GM10248 (cell line): Measurements from ENCODE around the gene SYT3.

Experiments used
- CTCF ChIA-PET: fragments of 300-600 bp; sonication (Branson Sonifier 250); formaldehyde crosslinking; extraction: SDS; loops from one replicate; lab custom pipeline; 2021; ENCODE audit warnings: antibody characterized with exemption; lab: Yijun Ruan, JAX
- POLR2A ChIA-PET: fragments of 350-650 bp; sonication (Branson Sonifier 250); formaldehyde crosslinking; extraction: SDS; loops from one replicate; lab custom pipeline; 2020; ENCODE audit warnings: antibody characterized with exemption; lab: Yijun Ruan, JAX
- DNase-seq: peaks from one replicate; pipeline ENCODE4 v3.0.0; 2012; ENCODE audit errors: extremely low spot score
- TF ChIP-seq, protein P1 (sequence below): IDR thresholded peaks from 2 replicates; pipeline ENCODE4 v1.5.1; 2012; ENCODE audit warnings: mild to moderate bottlenecking, low read depth; ENCODE audit errors: extremely low read depth, missing control alignments, control extremely low read depth

Gene SYT3

DNA sequence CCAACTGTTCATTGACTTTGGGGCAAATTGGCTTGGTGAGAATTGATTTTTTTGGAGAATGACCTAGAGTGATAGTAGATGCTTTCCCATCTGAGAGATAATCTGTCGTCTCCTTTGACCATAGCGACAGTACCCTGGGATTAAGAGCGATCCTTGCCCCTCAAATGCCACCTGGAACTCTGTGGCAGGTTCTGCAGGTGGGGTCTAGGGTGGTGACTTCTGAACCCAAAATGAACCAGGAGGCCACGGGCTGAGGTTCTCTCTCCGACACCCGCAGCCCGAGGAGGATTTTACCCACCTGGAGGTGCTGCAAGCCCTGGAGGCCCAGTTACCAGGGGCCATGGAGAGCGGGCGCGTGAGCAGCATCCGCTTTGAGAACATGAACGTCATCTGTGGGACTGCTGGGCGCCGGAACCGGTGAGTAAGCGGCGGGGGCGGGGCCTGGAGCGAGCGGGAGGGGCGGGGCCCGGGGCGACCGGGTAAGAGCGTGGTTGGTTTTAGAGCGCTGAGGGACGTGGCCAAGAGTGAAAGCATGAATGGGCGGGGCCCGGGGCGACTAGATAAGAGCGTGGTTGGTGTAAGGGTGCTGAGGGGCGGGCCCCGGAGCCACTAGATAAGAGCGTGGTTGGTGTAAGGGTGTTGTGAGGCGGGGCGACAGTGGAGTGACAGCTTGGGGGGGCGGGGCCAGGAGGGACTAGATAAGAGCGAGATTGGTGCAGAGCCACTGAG lies 18.2 kb upstream of the SYT3 start:
- DNase-seq: peak; percentile 78
- POLR2A ChIA-PET: no interaction called here
- CTCF ChIA-PET: no interaction called here
- TF ChIP-seq, protein P1, sequence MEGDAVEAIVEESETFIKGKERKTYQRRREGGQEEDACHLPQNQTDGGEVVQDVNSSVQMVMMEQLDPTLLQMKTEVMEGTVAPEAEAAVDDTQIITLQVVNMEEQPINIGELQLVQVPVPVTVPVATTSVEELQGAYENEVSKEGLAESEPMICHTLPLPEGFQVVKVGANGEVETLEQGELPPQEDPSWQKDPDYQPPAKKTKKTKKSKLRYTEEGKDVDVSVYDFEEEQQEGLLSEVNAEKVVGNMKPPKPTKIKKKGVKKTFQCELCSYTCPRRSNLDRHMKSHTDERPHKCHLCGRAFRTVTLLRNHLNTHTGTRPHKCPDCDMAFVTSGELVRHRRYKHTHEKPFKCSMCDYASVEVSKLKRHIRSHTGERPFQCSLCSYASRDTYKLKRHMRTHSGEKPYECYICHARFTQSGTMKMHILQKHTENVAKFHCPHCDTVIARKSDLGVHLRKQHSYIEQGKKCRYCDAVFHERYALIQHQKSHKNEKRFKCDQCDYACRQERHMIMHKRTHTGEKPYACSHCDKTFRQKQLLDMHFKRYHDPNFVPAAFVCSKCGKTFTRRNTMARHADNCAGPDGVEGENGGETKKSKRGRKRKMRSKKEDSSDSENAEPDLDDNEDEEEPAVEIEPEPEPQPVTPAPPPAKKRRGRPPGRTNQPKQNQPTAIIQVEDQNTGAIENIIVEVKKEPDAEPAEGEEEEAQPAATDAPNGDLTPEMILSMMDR: no peak

DNA sequence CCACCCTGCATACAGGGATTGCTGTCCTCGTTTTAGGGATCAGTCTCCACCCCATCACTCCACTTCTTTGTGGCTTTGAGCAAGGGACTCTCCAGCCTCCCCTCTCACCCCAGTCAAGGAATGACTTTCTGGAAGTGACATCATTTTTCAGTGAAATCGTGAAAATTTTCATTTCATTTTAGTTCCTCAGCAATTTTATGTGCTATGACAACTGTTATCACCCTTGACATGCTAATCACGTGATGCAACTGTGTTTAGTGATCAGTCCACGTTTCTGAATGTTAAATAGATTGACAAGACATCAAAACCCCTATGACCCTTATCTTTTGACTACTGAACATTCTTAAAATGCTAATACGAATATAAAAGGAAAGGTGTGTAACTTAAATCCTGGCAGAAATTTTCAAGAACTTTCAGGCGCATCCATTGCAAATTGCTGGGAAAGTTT lies 17.6 kb upstream of the SYT3 start:
- TF ChIP-seq, protein P1: no peak
- ChIA-PET CTCF (no interaction called here), POLR2A (no interaction called here)
- DNase-seq: no peak

DNA sequence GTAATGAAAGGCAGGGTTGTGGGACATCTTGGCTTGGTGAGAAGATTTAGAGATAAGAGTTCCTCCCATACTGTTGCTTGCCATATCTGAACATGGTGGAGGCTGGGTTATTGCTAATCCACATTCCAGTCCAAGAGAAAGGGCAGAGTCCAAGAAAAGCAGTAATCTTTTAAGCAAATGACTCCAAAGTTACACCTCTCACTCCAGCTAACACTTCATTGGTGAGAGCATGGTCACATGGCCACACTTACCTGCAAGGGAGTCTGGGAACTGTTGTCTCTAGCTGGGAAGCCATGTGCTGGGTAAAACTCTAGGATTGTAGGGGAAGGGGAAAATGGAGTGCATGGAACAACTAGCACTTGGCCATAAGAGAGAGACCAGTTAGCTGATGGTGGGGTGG lies 15.2 kb upstream of the SYT3 start:
- ChIA-PET POLR2A (no interaction called here), CTCF (interaction anchor here (1.8 kb wide), 1 partner anchor 14 kb away, joined by 5 read pairs; no protein-coding TSS in a partner anchor)
- no peak for DNase-seq
- TF ChIP-seq, protein P1: no peak

DNA sequence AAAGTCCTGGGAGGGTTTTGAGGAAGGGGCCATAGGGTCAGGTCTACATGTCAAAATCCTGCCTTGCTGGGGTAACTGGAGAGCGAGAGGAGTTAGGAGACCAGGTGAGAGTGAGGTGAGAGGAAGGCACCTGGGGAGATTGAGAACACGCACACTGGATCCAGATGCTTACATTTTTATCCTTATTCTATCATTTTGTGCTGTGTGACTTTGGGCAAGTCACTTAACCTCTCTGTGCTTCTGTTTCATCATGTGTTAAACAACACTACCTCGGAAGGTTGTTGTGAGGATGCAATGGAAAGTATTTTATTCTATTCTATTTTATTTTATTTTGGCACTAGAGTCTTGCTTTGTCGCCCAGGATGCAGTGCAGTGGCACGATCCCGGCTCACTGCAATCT lies 13.0 kb upstream of the SYT3 start:
- CTCF ChIA-PET: no interaction called here
- TF ChIP-seq, protein P1: no peak
- no peak for DNase-seq
- POLR2A ChIA-PET: no interaction called here

DNA sequence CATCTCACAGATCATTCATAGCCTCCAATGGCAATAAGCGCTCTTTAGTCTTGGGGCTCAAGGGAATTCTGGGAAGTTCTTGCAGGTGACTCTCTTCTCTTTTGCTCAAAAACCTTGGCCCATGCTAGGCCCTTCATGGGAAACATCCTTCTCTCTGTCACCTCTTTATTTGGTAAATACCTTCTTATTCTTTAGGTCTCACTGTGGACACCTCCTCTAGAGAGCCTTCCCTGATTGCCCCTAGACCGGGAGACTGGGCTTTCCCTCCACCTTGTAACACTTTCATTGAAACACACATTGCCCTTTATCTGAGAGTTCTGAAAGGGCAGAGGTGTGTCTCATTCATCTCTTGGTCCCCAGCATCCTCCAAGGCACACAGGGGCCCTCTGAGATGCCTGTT lies 11.5 kb upstream of the SYT3 start:
- ChIA-PET CTCF (interaction anchor here (1.9 kb wide), 1 partner anchor 19 kb away, joined by 6 read pairs; no protein-coding TSS in a partner anchor), POLR2A (no interaction called here)
- TF ChIP-seq, protein P1: no peak
- DNase-seq: no peak

DNA sequence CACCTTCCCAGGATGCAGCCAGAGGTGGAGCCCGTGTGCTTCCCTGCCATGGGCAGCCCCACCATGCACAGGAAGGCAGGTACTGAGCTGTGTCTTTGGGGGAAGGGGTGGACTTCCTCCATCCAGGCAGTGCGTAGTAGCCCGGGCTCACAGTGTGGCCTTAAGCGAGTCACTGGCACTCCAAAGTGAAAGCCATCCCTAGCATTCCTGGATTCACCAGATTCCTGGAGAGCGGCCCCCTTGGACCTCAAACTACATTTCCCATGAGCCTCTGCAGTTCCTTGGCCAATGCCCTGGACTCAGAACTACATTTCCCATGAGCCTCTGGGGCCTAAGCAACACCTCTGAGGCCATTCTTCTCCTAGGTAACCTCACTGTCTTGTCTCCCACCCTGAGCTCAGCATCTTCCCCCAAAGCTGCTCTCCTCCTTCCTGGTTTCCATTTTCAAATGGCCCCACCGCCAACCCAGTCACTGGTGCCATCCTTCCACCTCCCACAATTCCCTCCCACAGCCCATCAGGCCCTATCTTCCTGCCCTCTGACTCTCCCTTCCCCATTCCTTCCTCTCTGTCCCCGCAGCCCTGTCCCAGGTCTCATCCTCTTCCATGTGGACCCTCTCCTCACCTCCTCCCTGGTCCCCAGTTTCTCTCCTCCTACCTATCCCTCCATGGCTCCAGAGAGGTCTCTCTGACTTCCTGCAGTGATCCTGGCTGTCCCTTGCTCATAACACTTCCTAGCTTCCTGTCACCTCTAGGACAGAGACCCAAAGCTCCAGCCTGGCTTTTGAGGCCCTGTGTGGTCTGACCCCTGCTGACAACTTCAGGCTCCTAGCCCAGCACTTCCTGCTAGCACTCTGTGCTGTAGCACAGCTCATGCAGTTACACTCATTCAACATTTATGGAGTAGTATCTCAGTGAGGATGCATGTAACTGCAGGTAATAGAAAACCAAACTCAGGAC lies 10.0 kb upstream of the SYT3 start, which contains the start of gene C19orf81:
Gene C19orf81 (plus strand): TSS at position 13 of the 959 bp plus-strand sequence. CDS start 0 bp downstream, at position 13.
- no peak for DNase-seq
- CTCF ChIA-PET: interaction anchor here (1.9 kb wide), 1 partner anchor 20 kb away, joined by 6 read pairs; no protein-coding TSS in a partner anchor

More for the DNA sequence above, 10.0 kb upstream of the SYT3 start, which contains the start of gene C19orf81:
- POLR2A ChIA-PET: no interaction called here
- TF ChIP-seq, protein P1: no peak
